ENCODE results near the gene LRRC75A.

The LRRC75A gene

DNA sequence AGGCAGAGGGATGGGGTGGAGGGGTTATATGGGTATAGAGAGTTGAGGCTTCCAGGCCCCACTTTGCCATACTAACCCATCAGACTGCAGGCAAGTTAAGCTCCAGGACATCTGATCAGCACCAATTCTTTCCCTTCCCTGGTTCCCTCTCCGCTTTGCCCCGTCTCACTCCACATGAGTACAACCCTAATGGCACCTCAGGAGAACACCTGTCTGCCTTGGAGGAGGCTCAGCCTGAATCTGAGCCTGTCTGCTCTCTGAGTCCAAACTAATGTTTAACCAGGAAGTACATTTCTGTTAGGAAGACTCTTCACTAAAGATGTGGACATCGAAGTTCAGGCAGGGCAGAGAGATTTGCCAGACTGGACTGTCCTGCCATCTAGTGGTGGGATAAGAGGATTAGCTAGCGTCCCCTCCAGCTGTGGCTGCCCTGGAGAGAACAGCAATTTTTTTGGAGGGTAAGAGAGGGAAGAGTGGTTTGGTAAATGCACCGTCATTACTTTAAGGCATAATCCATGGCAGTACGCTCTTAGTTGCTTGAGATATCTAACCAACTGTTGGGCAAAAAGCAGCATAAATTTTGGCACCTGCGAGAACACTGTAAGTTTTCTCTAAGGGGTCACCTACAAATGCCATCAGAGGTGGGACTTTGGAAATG is 29.2 kb upstream of the LRRC75A start:
- DNase-seq (ENCODE audit: extremely low read depth, low read depth) = peak; percentile 81
- TF ChIP-seq, protein P1, sequence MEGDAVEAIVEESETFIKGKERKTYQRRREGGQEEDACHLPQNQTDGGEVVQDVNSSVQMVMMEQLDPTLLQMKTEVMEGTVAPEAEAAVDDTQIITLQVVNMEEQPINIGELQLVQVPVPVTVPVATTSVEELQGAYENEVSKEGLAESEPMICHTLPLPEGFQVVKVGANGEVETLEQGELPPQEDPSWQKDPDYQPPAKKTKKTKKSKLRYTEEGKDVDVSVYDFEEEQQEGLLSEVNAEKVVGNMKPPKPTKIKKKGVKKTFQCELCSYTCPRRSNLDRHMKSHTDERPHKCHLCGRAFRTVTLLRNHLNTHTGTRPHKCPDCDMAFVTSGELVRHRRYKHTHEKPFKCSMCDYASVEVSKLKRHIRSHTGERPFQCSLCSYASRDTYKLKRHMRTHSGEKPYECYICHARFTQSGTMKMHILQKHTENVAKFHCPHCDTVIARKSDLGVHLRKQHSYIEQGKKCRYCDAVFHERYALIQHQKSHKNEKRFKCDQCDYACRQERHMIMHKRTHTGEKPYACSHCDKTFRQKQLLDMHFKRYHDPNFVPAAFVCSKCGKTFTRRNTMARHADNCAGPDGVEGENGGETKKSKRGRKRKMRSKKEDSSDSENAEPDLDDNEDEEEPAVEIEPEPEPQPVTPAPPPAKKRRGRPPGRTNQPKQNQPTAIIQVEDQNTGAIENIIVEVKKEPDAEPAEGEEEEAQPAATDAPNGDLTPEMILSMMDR (IDR thresholded peaks at IDR 0.05; ENCODE audit: low read depth, low read length, missing control alignments) = peak; percentile 91
- no peak overlapping the region for H3K4me3 ChIP-seq (replicated peaks; ENCODE audit: low read depth, low read length)

DNA sequence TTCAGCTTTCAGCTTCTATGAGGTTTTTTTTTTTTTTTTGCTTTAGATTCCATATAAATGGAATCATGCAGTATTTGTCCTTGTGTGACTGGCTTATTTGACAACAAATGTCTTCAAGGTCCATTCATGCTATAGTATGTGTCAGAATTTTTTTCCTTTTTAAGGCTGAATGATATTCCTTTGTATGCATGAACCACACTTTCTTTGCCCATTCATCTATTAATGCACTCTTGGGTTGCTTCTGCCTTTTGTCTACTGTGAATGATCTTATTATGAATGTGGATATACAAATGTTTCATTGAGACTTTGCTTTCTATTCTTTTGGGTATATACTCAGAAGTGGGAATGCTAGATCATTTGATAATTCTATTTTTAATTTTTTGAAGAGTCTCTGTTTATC is 27.0 kb upstream of the LRRC75A start:
- TF ChIP-seq, protein P1 (IDR thresholded peaks at IDR 0.05; ENCODE audit: low read depth, low read length, missing control alignments) = no peak
- no peak for DNase-seq (ENCODE audit: extremely low read depth, low read depth)
- no peak overlapping the region for H3K4me3 ChIP-seq (replicated peaks; ENCODE audit: low read depth, low read length)

- TF ChIP-seq, protein P1 (IDR thresholded peaks at IDR 0.05; ENCODE audit: low read depth, low read length, missing control alignments) = no peak
Measured at GRCh38 chr17:16517477-16517876, 25.5 kb upstream of the LRRC75A start.

GRCh38 chr17:16516594-16517051 is 24.6 kb upstream of the LRRC75A start:
- DNase-seq (ENCODE audit: extremely low read depth, low read depth) = peak; percentile 21
- H3K4me3 ChIP-seq (replicated peaks; ENCODE audit: low read depth, low read length) = no peak overlapping the region
- TF ChIP-seq, protein P1 (IDR thresholded peaks at IDR 0.05; ENCODE audit: low read depth, low read length, missing control alignments) = no peak

More at GRCh38 chr17:16517477-16517876, 25.5 kb upstream of the LRRC75A start:
- DNase-seq (ENCODE audit: extremely low read depth, low read depth) = no peak
- H3K4me3 ChIP-seq (replicated peaks; ENCODE audit: low read depth, low read length) = no peak overlapping the region

DNA sequence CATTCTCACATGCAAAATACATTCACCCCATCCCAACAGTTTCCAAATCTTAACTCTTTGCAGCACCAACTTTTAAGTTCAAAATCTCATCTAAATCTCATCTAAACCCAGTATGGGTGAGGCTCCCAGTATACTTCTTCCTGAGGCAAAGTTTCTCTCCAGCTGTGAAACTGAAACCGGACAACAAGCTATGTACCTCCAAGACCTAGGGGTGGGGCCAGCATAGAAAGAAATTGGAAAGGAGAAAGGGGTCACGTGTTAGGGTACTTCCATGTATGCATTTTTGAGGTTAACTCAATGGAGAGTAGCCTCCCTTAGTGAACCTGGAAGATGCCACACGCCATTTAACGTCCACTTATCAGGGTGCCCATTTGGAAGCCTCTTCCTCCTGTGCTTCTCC is 23.9 kb upstream of the LRRC75A start:
- DNase-seq (ENCODE audit: extremely low read depth, low read depth) = no peak
- no peak overlapping the region for H3K4me3 ChIP-seq (replicated peaks; ENCODE audit: low read depth, low read length)
- TF ChIP-seq, protein P1 (IDR thresholded peaks at IDR 0.05; ENCODE audit: low read depth, low read length, missing control alignments) = no peak

DNA sequence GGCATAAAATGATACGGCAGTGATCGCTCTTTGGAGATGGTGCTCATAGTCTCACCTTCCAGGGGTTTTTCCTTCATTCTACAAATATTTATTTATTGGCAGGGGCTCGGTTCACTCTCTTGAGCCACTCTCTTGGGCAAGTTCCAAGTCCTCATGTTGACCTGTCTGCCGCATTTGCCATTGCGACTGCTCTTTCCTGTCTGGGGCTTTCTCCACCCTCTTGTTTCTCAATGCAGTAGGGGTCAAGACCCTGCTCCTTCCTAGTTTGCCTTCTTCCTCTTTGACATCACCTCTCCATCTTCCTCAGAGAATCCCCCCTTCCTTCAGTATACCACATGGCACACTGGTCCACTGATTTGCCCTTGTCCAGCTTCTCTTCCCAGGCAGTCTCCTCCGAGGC is 21.9 kb upstream of the LRRC75A start:
- DNase-seq (ENCODE audit: extremely low read depth, low read depth) = no peak
- TF ChIP-seq, protein P1 (IDR thresholded peaks at IDR 0.05; ENCODE audit: low read depth, low read length, missing control alignments) = no peak
- no peak overlapping the region for H3K4me3 ChIP-seq (replicated peaks; ENCODE audit: low read depth, low read length)

GRCh38 chr17:16512011-16512410 is 20.0 kb upstream of the LRRC75A start:
- TF ChIP-seq, protein P1 (IDR thresholded peaks at IDR 0.05; ENCODE audit: low read depth, low read length, missing control alignments) = no peak
- no peak overlapping the region for H3K4me3 ChIP-seq (replicated peaks; ENCODE audit: low read depth, low read length)
- no peak for DNase-seq (ENCODE audit: extremely low read depth, low read depth)

Data from HFF-Myc (cell line).